Measurements from ENCODE around the gene RALGPS1. TPM values are rescaled to one million over a fixed set of nuclear protein-coding genes. Genes with fewer than 3 reads are reported as not detected.

RALGPS1 gene
- total RNA-seq, 1 donor from 2014 or later: 21.7 TPM

DNA sequence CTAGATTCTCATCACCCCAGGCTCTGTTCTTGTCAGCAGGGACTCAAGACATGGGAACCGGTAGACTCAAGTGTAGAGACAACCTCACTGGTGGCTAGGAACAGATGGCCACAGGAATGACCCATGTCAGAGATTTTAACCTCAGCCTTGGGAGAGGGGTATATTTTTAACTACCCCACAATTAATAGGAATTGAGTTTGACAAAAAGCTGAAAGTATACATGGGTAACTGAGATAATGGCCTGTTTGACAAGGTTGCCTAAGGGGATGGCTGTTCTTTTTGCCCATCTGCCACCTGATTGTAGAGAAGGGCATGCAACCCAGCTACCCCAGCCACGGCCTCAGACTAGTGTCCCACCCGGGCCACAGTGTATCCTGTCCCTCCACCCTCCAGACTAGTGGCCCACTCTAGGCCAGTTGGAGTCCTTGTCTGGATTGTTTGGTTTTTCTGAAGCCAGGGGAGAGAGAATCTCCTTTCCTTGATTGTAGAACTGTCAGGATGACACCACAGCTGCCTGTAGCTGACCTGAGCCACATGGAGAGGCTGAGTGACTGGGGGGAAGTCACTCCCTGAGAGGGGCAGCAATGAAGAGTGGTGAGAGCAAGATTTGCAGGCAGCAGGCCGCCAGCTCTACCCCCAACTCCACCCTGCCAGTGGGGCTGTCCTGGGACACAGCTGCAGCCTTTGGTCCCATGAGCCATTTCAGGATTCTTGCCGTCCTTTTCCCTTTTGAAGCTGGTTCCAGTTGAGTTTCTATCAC is 222.5 kb downstream of the RALGPS1 start:
- CTCF ChIA-PET: no interaction called here
- Mint-ChIP-seq H3K27ac (no peak overlapping the region), H3K9me3 (no peaks in the 10 kb centered on the region), H3K36me3 (ENCODE audit: low read depth) (no peaks in the 10 kb centered on the region), H3K4me1 (no peaks in the 10 kb centered on the region), H3K27me3 (no peaks in the 10 kb centered on the region), H3K4me3 (no peak overlapping the region)
- POLR2A ChIA-PET: no interaction called here
- DNase-seq (no peak), ATAC-seq (ENCODE audit: low read depth) (no peak)
- TF ChIP-seq, protein P1, sequence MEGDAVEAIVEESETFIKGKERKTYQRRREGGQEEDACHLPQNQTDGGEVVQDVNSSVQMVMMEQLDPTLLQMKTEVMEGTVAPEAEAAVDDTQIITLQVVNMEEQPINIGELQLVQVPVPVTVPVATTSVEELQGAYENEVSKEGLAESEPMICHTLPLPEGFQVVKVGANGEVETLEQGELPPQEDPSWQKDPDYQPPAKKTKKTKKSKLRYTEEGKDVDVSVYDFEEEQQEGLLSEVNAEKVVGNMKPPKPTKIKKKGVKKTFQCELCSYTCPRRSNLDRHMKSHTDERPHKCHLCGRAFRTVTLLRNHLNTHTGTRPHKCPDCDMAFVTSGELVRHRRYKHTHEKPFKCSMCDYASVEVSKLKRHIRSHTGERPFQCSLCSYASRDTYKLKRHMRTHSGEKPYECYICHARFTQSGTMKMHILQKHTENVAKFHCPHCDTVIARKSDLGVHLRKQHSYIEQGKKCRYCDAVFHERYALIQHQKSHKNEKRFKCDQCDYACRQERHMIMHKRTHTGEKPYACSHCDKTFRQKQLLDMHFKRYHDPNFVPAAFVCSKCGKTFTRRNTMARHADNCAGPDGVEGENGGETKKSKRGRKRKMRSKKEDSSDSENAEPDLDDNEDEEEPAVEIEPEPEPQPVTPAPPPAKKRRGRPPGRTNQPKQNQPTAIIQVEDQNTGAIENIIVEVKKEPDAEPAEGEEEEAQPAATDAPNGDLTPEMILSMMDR (IDR thresholded peaks at IDR 0.05): no peak
- intact Hi-C loops (cut with micrococcal nuclease): no loop called here

DNA sequence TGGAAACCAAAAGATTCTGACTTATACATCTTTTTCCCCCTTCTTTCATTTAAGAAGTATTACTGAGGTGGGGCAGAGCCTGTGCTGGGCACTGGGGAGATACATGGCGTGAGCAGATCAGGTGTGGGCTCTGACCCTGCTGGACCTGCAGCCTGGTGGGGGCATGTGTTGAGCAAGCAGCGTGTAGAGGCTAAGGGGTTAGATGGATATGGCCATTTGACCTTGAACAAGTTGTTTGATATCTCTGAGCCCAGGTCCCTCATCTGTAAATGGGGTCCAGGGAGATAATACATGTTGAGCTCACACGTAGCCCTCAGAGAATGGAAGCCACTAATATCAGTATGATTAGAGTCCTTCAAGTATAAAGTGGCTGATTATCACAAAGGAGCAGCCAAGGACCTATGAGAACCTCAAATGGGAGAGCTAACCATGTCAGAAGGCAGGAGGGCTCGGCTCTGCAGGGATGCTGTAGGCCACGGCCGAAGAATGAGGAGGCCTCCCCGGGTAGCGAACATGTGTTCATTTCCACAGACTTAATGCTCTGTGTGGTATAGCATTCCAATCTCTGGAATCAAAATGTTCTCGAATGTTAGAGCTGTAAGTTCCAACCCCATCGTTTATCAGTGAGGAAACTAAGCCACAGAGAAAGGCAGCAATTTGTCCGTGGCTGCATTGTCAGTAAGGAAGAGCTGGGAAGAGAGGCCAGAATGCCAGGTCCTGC is 223.2 kb downstream of the RALGPS1 start:
- no peak overlapping the region for H3K4me3 Mint-ChIP-seq

DNA sequence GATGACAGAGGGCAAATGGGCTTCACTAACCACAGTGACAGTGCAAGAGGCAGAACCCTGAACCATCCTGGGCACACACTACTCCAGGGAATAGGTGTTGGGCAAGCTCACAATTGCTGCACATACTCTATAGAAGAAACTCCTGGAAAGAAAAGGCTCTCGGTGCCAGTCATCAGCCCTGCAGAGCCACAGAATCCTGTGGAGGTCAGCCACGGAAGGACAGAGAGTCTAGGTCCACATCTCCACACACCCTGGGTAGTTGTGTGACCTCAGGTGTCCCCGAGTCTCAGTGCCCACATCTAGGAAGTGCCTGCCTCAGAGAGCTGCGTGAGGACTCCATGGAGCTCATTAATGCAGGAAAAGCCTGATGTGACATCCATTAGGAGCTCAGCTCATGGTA is 223.9 kb downstream of the RALGPS1 start:
- no peaks in the 10 kb centered on the region for H3K36me3 Mint-ChIP-seq (ENCODE audit: low read depth)
- intact Hi-C loops (cut with micrococcal nuclease): no loop called here
- H3K4me1 Mint-ChIP-seq: no peaks in the 10 kb centered on the region
- POLR2A ChIA-PET: no interaction called here
- no peak overlapping the region for H3K4me3 Mint-ChIP-seq
- no peak for ATAC-seq (ENCODE audit: low read depth)
- TF ChIP-seq, protein P1 (IDR thresholded peaks at IDR 0.05): no peak
- no peak for DNase-seq
- CTCF ChIA-PET: no interaction called here
- H3K9me3 Mint-ChIP-seq: no peaks in the 10 kb centered on the region
- H3K27ac Mint-ChIP-seq: no peak overlapping the region
- no peaks in the 10 kb centered on the region for H3K27me3 Mint-ChIP-seq

More for the DNA sequence above, 223.2 kb downstream of the RALGPS1 start:
- DNase-seq: no peak
- no peak for ATAC-seq (ENCODE audit: low read depth)
- Mint-ChIP-seq H3K27me3 (no peaks in the 10 kb centered on the region), H3K36me3 (ENCODE audit: low read depth) (no peaks in the 10 kb centered on the region), H3K9me3 (no peaks in the 10 kb centered on the region), H3K27ac (no peak overlapping the region), H3K4me1 (no peaks in the 10 kb centered on the region)
- POLR2A ChIA-PET: no interaction called here
- TF ChIP-seq, protein P1 (IDR thresholded peaks at IDR 0.05): no peak
- intact Hi-C loops (cut with micrococcal nuclease): no loop called here
- CTCF ChIA-PET: no interaction called here

DNA sequence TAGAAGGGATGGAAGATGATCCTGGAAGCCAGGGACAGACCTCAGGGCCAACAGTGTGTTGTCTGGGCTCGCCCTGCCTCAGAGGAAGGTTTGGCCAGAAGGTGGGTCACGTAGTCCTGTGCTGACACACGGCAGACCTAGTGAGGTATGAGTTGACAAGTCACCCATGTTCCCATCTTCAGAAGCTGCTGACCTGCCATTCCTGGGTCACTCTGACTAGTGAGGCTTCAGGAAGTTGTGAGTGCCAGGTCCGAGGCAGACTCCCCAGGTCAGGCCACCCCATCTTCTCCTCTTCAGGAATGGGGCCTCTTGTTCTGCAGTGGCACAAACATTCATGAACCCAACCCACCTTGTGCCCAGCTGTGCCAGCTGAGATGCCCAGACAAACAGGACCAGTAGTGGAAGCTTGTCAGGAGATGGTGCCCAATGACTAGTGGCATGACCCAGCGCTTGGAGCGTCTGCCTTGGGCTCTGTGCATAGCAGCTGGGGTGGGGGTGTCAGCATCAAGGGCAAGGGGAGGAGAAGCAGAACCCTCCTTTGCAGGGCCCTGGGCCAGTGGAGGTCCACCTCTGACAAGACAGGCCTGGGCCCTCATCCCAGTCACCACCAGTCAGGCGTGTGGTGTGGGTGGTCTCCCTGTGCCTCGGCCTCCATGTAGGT is 224.6 kb downstream of the RALGPS1 start:
- Mint-ChIP-seq H3K27ac (no peak overlapping the region), H3K4me3 (no peak overlapping the region), H3K4me1 (no peaks in the 10 kb centered on the region), H3K27me3 (no peaks in the 10 kb centered on the region), H3K9me3 (no peaks in the 10 kb centered on the region), H3K36me3 (ENCODE audit: low read depth) (no peaks in the 10 kb centered on the region)
- no peak for DNase-seq
- TF ChIP-seq, protein P1 (IDR thresholded peaks at IDR 0.05): no peak
- intact Hi-C loops (cut with micrococcal nuclease): no loop called here
- ATAC-seq (ENCODE audit: low read depth): no peak
- CTCF ChIA-PET: no interaction called here
- POLR2A ChIA-PET: no interaction called here

GRCh38 chr9:127139775-127140174 is 225.2 kb downstream of the RALGPS1 start:
- no peaks in the 10 kb centered on the region for H3K36me3 Mint-ChIP-seq (ENCODE audit: low read depth)
- no peaks in the 10 kb centered on the region for H3K9me3 Mint-ChIP-seq
- no peaks in the 10 kb centered on the region for H3K27me3 Mint-ChIP-seq
- intact Hi-C loops (cut with micrococcal nuclease): no loop called here
- no peak overlapping the region for H3K27ac Mint-ChIP-seq
- no peak overlapping the region for H3K4me3 Mint-ChIP-seq
- CTCF ChIA-PET: no interaction called here
- H3K4me1 Mint-ChIP-seq: no peaks in the 10 kb centered on the region
- DNase-seq: no peak
- POLR2A ChIA-PET: no interaction called here
- no peak for ATAC-seq (ENCODE audit: low read depth)
- TF ChIP-seq, protein P1 (IDR thresholded peaks at IDR 0.05): no peak
